Measurements from ENCODE around the gene TFEB.

TFEB gene

GRCh38 chr6:41663568-41663967 is 71.8 kb downstream of the TFEB start:
- Histone ChIP-seq H3K4me2 (ENCODE audit: low read length) (no peak overlapping the region), H3K9ac (ENCODE audit: low read length) (no peak overlapping the region), H3K56ac (ENCODE audit: low read length) (no peak overlapping the region), H3K79me2 (ENCODE audit: control insufficient read depth, insufficient read depth, low read length) (no peaks in the 10 kb centered on the region), H3K36me3 (ENCODE audit: control insufficient read depth, insufficient read depth, low read length) (no peaks in the 10 kb centered on the region), H3K4me1 (ENCODE audit: control insufficient read depth, low read depth, low read length) (no peaks in the 10 kb centered on the region), H2BK120ac (ENCODE audit: low read depth, low read length) (no peak overlapping the region), H3K18ac (ENCODE audit: low read length) (no peak overlapping the region), H3K27me3 (ENCODE audit: insufficient read depth, low read length, poor library complexity) (no peaks in the 10 kb centered on the region), H3K4ac (ENCODE audit: low read depth, low read length) (no peak overlapping the region), H2BK15ac (replicated peaks; ENCODE audit: low read depth) (no peak overlapping the region), H3K23ac (ENCODE audit: low read length) (no peak overlapping the region), H3K27ac (ENCODE audit: low read depth, low read length) (no peak overlapping the region), H2AK5ac (ENCODE audit: low read length) (no peak overlapping the region), H4K8ac (ENCODE audit: low read depth, low read length) (no peak overlapping the region), H4K5ac (ENCODE audit: low read length) (no peak overlapping the region), H2BK5ac (ENCODE audit: low read length) (no peak overlapping the region), H3K4me3 (ENCODE audit: low read length) (no peak overlapping the region), H3K79me1 (ENCODE audit: low read length) (no peaks in the 10 kb centered on the region)
- WGBS (ENCODE audit: extremely low coverage, insufficient coverage, low lambda C conversion rate): no CpG with 5 or more reads among the region's 5 CpGs
- DNase-seq: no peak

GRCh38 chr6:41659935-41660334 is 75.5 kb downstream of the TFEB start:
- Histone ChIP-seq H3K4me1 (ENCODE audit: control insufficient read depth, low read depth, low read length) (no peaks in the 10 kb centered on the region), H4K8ac (ENCODE audit: low read depth, low read length) (no peak overlapping the region), H3K36me3 (ENCODE audit: control insufficient read depth, insufficient read depth, low read length) (no peaks in the 10 kb centered on the region), H2BK5ac (ENCODE audit: low read length) (no peak overlapping the region), H4K5ac (ENCODE audit: low read length) (no peak overlapping the region), H2BK120ac (ENCODE audit: low read depth, low read length) (no peak overlapping the region), H2BK15ac (replicated peaks; ENCODE audit: low read depth) (no peak overlapping the region), H3K4me3 (ENCODE audit: low read length) (no peak overlapping the region), H3K79me2 (ENCODE audit: control insufficient read depth, insufficient read depth, low read length) (no peaks in the 10 kb centered on the region), H3K4ac (ENCODE audit: low read depth, low read length) (no peak overlapping the region), H3K4me2 (ENCODE audit: low read length) (no peak overlapping the region), H2AK5ac (ENCODE audit: low read length) (no peak overlapping the region), H3K27me3 (ENCODE audit: insufficient read depth, low read length, poor library complexity) (no peaks in the 10 kb centered on the region), H3K56ac (ENCODE audit: low read length) (no peak overlapping the region), H3K18ac (ENCODE audit: low read length) (no peak overlapping the region), H3K79me1 (ENCODE audit: low read length) (no peaks in the 10 kb centered on the region), H3K27ac (ENCODE audit: low read depth, low read length) (no peak overlapping the region), H3K9ac (ENCODE audit: low read length) (no peak overlapping the region), H3K23ac (ENCODE audit: low read length) (no peak overlapping the region)
- no CpG with 5 or more reads among the region's 7 CpGs for WGBS (ENCODE audit: extremely low coverage, insufficient coverage, low lambda C conversion rate)
- DNase-seq: no peak

GRCh38 chr6:41658636-41659035 is 76.8 kb downstream of the TFEB start:
- H3K27ac ChIP-seq (ENCODE audit: low read depth, low read length): no peak overlapping the region
- no peak overlapping the region for H4K5ac ChIP-seq (ENCODE audit: low read length)
- no peak overlapping the region for H3K18ac ChIP-seq (ENCODE audit: low read length)
- no peak for DNase-seq
- no peaks in the 10 kb centered on the region for H3K79me1 ChIP-seq (ENCODE audit: low read length)
- H3K4me2 ChIP-seq (ENCODE audit: low read length): no peak overlapping the region
- no peak overlapping the region for H3K4me3 ChIP-seq (ENCODE audit: low read length)
- no peak overlapping the region for H2BK5ac ChIP-seq (ENCODE audit: low read length)
- no peak overlapping the region for H3K4ac ChIP-seq (ENCODE audit: low read depth, low read length)
- H3K4me1 ChIP-seq (ENCODE audit: control insufficient read depth, low read depth, low read length): no peaks in the 10 kb centered on the region
- no peak overlapping the region for H3K56ac ChIP-seq (ENCODE audit: low read length)
- no peak overlapping the region for H3K23ac ChIP-seq (ENCODE audit: low read length)
- WGBS (ENCODE audit: extremely low coverage, insufficient coverage, low lambda C conversion rate): no CpG with 5 or more reads among the region's 13 CpGs
- H3K9ac ChIP-seq (ENCODE audit: low read length): no peak overlapping the region
- H2AK5ac ChIP-seq (ENCODE audit: low read length): no peak overlapping the region
- H2BK15ac ChIP-seq (replicated peaks; ENCODE audit: low read depth): no peak overlapping the region
- H3K79me2 ChIP-seq (ENCODE audit: control insufficient read depth, insufficient read depth, low read length): no peaks in the 10 kb centered on the region
- H4K8ac ChIP-seq (ENCODE audit: low read depth, low read length): no peak overlapping the region
- H2BK120ac ChIP-seq (ENCODE audit: low read depth, low read length): no peak overlapping the region
- H3K27me3 ChIP-seq (ENCODE audit: insufficient read depth, low read length, poor library complexity): no peaks in the 10 kb centered on the region
- no peaks in the 10 kb centered on the region for H3K36me3 ChIP-seq (ENCODE audit: control insufficient read depth, insufficient read depth, low read length)

GRCh38 chr6:41657131-41658094 is 78.0 kb downstream of the TFEB start:
- H2BK15ac ChIP-seq (replicated peaks; ENCODE audit: low read depth): no peak overlapping the region
- no CpG with 5 or more reads among the region's 23 CpGs for WGBS (ENCODE audit: extremely low coverage, insufficient coverage, low lambda C conversion rate)
- no peak overlapping the region for H3K27ac ChIP-seq (ENCODE audit: low read depth, low read length)
- no peak overlapping the region for H4K5ac ChIP-seq (ENCODE audit: low read length)
- no peak overlapping the region for H3K18ac ChIP-seq (ENCODE audit: low read length)
- no peak overlapping the region for H3K9ac ChIP-seq (ENCODE audit: low read length)
- no peak overlapping the region for H3K4me2 ChIP-seq (ENCODE audit: low read length)
- peaks cover 4% of the 10 kb centered on the region for H3K36me3 ChIP-seq (ENCODE audit: control insufficient read depth, insufficient read depth, low read length)
- H3K27me3 ChIP-seq (ENCODE audit: insufficient read depth, low read length, poor library complexity): no peaks in the 10 kb centered on the region
- no peak overlapping the region for H2AK5ac ChIP-seq (ENCODE audit: low read length)
- H2BK5ac ChIP-seq (ENCODE audit: low read length): no peak overlapping the region
- no peak overlapping the region for H2BK120ac ChIP-seq (ENCODE audit: low read depth, low read length)
- H3K4me1 ChIP-seq (ENCODE audit: control insufficient read depth, low read depth, low read length): no peaks in the 10 kb centered on the region
- DNase-seq: no peak
- H4K8ac ChIP-seq (ENCODE audit: low read depth, low read length): no peak overlapping the region
- H3K4ac ChIP-seq (ENCODE audit: low read depth, low read length): no peak overlapping the region
- no peak overlapping the region for H3K4me3 ChIP-seq (ENCODE audit: low read length)
- H3K56ac ChIP-seq (ENCODE audit: low read length): peak overlapping the region; percentile 26
- H3K79me2 ChIP-seq (ENCODE audit: control insufficient read depth, insufficient read depth, low read length): no peaks in the 10 kb centered on the region
- no peak overlapping the region for H3K23ac ChIP-seq (ENCODE audit: low read length)
- no peaks in the 10 kb centered on the region for H3K79me1 ChIP-seq (ENCODE audit: low read length)

GRCh38 chr6:41656002-41656691 is 79.3 kb downstream of the TFEB start:
- peaks cover 10% of the 10 kb centered on the region for H3K36me3 ChIP-seq (ENCODE audit: control insufficient read depth, insufficient read depth, low read length)
- no CpG with 5 or more reads among the region's 14 CpGs for WGBS (ENCODE audit: extremely low coverage, insufficient coverage, low lambda C conversion rate)
- no peak overlapping the region for H3K4ac ChIP-seq (ENCODE audit: low read depth, low read length)
- no peak overlapping the region for H3K9ac ChIP-seq (ENCODE audit: low read length)
- DNase-seq: peak; percentile 55
- no peaks in the 10 kb centered on the region for H3K27me3 ChIP-seq (ENCODE audit: insufficient read depth, low read length, poor library complexity)
- H4K5ac ChIP-seq (ENCODE audit: low read length): no peak overlapping the region
- no peak overlapping the region for H3K27ac ChIP-seq (ENCODE audit: low read depth, low read length)
- no peak overlapping the region for H2BK120ac ChIP-seq (ENCODE audit: low read depth, low read length)
- H3K79me2 ChIP-seq (ENCODE audit: control insufficient read depth, insufficient read depth, low read length): no peaks in the 10 kb centered on the region
- no peak overlapping the region for H2BK5ac ChIP-seq (ENCODE audit: low read length)
- H4K8ac ChIP-seq (ENCODE audit: low read depth, low read length): no peak overlapping the region
- no peaks in the 10 kb centered on the region for H3K4me1 ChIP-seq (ENCODE audit: control insufficient read depth, low read depth, low read length)
- peak overlapping the region; percentile 68 for H3K56ac ChIP-seq (ENCODE audit: low read length)
- H2BK15ac ChIP-seq (replicated peaks; ENCODE audit: low read depth): no peak overlapping the region
- no peak overlapping the region for H2AK5ac ChIP-seq (ENCODE audit: low read length)
- H3K79me1 ChIP-seq (ENCODE audit: low read length): no peaks in the 10 kb centered on the region
- H3K4me3 ChIP-seq (ENCODE audit: low read length): no peak overlapping the region
- no peak overlapping the region for H3K18ac ChIP-seq (ENCODE audit: low read length)
- no peak overlapping the region for H3K4me2 ChIP-seq (ENCODE audit: low read length)
- H3K23ac ChIP-seq (ENCODE audit: low read length): no peak overlapping the region

Measured in mesendoderm (in vitro differentiated cells).